GM23338 (cell line): Measurements from ENCODE around the gene CD40.

Source experiments
- CTCF ChIP-seq, 2 experiments: fragments of 200-600 bp in 1 of 2; sonication (generic) in 1 of 2; conservative IDR thresholded peaks; 2 replicates each; pipeline versions ENCODE4 v1.5.1 to v1.6.1; 2016 to 2017; ENCODE audit warnings: antibody characterized with exemption in 2 of 2, low read depth in 2 of 2, mild to moderate bottlenecking in 2 of 2, moderate library complexity in 1 of 2
- EZH2 ChIP-seq: fragments of 200-600 bp; sonication (generic); IDR thresholded peaks from one replicate; pipeline ENCODE4 v1.8.0; 2017; ENCODE audit warnings: antibody characterized with exemption, mild to moderate bottlenecking, low read depth; ENCODE audit not compliant: unreplicated experiment

DNA sequence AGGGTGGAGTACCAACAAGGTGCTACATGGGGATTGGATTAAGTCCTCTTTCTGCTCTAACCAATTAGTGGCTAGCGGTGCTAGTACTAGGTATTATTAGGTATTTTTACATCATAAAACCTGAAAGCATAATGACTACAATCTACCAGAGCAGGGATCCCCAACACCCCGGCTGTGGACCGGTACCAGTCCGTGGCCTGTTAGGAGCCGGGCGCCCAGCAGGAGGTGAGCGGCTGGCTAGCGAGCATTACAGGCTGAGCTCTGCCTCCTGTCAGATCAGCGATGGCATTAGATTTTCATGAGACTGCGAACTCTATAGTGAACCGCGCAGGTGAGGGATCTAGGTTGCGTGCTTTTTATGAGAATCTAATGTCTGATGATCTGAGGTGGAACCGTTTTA is 9.1 kb upstream of the CD40 start:
- TF ChIP-seq CTCF (conservative IDR thresholded peaks at IDR 0.05; ENCODE audit: low read depth in 2 of 2) (no peak), EZH2 (no peak)
